NOMO-1 (cell line): ENCODE results near the gene SNAP29.

Source experiments
- DNase-seq, 2 experiments: peaks; one replicate each; lab custom pipeline; 2025; ENCODE audit not compliant: unreplicated experiment in 2 of 2; lab: John Stamatoyannopoulos, UW

SNAP29 gene

DNA sequence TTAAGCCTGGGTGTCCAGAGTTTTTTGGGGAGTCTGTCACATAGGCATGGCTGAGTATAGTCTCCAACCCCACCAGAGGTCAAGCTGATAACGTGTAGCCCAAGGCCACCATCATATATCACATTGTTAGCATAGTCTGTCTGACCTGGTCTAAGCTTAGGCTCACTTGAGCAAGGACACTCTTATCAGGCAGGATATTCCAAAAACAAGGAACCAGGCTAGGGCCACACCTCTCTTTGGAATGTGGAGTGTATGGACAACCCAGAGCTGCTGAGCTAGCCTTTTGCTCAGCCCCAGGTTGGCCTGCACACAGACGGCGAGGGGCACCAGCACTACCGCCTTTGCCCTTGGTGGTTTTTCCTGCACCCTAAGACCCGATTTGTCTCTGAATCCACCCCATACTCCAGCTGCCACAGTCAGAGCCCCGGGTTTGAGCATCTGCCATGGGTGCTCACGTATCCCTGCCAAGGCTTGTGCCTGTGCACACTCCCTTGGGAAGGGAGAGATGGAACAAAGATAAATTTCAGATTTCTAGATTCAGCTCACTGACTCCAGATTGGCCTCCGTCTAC is 7.2 kb downstream of the SNAP29 start:
- no peak for DNase-seq

DNA sequence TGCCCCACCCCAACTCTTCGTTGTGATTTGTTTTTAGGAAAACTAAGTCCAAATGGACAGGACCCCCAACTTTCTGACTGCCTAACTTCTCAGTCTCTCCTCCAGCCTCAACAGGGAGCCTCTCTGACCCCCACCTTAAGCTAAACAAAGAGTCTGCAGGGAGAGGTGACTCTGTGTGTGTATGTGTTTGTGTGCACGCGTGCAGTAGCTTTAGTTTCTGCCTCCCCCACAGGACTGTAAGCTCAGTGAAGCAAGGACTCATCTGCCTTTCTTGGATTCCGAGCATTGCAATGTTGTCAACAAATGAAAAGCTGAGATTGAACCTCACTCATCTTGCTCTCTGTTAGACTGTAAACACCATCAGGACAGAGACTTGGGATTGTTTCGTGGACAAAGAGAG is 7.9 kb downstream of the SNAP29 start:
- no peak for DNase-seq

DNA sequence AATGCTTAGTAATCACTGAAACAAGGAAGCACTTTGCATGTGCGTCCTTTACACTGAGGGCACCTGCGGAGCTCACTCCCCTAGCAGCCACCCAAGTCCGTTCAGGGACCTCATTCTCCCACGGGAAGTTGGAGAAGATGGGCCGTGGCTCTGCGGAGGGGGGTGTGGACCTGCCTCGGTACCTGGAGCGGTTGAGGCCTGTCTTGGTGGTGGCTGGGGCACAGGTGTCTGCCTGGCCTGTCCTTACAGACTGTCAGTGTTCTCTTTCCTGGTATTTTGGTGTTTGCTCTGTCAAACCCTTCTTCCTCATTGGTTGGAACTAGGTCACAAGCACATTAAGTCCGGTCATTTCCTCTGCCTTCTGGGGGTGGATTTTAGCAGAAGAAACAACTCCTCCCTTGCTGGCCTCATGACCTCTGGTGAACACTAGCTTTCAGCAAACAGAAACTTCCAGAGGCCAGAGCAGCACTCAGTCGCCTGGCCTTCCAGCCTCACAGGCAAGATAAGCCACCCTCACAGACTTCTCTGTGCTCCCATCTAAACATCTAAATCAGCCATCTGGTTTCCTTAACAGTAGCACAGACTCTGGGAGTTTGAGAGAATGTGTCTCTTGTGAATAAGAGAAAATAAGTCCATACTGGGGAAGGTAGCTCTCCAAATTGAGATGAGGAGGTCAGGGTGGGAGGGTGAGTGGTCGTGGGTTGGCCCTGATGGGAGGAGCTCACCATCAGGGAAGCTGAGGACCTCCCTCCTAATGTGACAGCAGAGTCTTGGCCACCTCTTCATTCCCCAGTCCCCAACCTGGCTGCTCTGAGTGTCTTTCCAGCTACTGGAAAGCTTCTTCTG is 8.6 kb downstream of the SNAP29 start:
- peak; percentile 7 to 8 for DNase-seq

DNA sequence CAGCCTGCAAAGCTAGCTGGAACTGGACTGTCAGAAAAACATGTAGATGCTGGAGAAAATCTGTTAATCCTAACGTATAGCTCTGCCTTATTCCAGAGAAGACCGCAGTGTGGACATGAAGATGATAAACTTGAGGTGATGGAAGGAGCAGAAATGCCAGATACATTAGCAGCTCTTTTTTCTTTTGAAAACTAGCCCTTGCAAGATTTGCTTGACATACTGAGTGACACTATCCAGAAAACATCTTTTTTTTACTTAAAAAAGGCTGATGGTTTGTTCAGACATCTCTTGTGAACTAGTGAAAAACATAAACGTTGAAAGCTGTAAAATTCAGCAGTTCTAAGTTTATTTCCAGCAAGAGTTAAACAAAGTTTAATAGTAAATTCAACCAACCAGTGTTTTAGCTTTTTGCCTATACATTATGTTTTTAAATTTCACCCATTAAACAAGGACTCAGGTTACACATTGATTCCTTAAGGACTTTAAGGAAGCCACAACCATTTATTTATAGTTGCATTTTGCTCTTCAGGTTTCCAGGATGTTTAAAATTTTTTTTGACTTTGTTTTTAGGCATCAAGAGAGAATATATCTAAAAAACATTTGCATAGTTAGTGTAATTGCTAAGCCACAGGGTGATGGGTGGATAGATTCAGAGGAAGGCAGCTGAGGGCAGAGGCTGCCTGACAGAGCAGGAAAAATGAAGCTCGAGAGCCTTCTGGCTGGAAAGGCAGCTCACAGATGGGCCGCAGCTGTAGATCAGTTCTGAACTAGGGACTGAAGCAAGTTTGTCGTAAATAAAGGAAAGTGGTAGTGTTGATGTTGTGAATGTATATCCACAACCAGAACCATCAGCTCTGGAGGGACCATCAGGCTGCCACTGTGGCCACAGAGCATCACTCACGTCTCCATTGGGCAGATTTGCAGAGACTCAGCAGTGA is 9.5 kb downstream of the SNAP29 start:
- no peak for DNase-seq

DNA sequence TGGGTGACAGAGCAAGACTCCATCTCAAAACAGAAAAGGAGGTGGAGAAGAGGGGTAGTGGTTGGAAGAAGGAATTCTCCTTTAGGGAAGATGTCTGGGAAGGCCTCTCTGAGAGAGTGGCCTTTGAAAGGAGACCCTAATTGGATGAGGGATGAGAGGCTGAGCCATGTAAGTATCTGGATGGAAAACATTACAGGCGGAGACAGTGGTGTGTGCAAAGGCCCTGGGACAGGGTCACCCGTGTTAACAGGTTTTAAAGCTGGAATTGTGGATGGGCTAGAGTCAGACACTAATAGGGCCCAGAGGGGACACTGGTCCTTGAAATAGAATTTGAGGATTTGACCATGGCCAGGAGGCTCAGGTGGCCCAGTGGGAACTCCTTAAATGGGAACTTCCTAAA is 10.4 kb downstream of the SNAP29 start:
- DNase-seq: no peak

DNA sequence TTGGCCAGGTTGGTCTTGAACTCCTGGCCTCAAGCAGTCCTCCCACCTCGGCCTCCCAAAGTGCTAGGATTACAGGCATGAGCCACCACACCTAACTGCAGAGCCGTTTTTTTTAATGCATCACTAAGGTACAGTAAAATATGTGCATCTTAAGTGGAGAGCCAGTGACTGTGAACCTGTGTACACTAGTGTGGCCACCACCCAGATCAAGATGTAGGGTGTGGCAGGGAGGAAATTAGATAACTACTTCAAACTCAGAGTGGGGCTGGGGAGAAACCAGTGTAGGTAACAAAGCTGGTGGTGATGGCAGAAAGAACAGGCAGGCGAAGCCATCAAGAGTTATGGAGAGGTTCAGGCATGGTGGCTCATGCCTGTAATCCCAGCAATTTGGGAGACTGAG is 14.4 kb downstream of the SNAP29 start:
- no peak for DNase-seq

DNA sequence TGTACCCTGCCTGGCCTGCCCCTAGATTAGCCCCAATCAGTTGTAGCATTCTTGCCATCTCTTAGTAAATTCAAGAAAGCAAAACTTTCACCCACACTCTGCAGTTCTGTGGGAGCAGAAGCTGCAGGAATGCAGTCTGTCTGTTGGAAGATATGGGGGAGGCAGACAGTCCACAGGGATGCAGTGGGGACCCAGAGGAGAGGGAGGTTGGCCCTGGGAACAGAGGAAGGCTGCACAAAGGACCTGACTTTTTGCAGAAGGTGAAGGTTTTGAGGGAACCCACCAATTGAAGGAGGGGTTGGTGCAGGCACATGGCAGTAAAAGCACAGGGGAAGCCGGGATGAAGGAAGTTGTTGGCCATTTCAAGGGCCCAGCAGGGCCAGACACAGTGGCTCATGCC is 16.5 kb downstream of the SNAP29 start:
- DNase-seq: no peak

DNA sequence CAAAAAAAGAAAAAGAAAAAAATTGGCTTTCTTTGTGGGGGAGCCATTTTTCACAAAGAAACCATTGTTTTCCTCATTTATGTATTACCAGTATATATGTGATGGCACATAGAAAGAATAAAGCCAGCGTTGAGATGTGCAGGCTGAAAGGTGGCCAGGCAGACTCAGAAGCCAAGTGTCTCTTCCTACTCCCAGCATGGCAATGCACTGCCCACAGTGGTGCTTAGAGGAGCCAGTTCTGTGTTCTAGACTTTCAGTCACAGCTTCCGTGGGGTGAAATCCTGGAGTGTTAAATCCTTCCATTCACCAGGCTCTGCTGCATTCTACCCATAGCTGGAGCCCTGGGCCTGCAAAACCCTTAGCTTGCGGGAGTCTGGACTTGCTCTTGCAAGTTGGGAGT is 18.9 kb downstream of the SNAP29 start:
- no peak for DNase-seq

DNA sequence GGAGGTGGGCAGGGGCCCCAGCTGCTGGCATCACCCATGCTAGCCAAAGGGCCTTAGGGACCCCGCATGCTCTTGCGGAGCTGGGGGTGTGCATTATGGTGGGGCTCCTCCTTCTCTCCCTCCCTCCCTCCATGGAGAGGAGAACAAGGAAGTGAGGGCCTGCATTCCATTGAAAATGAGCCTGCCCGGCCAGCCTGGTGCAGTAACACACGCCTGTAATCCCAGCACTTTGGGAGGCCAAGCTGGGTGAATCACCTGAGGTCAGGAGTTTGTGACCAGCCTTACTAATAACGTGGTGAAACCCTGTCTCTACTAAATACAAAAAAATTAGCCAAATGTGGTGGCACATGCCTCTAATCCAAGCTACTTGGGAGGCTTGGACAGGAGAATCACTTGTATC is 22.4 kb downstream of the SNAP29 start:
- DNase-seq: no peak

DNA sequence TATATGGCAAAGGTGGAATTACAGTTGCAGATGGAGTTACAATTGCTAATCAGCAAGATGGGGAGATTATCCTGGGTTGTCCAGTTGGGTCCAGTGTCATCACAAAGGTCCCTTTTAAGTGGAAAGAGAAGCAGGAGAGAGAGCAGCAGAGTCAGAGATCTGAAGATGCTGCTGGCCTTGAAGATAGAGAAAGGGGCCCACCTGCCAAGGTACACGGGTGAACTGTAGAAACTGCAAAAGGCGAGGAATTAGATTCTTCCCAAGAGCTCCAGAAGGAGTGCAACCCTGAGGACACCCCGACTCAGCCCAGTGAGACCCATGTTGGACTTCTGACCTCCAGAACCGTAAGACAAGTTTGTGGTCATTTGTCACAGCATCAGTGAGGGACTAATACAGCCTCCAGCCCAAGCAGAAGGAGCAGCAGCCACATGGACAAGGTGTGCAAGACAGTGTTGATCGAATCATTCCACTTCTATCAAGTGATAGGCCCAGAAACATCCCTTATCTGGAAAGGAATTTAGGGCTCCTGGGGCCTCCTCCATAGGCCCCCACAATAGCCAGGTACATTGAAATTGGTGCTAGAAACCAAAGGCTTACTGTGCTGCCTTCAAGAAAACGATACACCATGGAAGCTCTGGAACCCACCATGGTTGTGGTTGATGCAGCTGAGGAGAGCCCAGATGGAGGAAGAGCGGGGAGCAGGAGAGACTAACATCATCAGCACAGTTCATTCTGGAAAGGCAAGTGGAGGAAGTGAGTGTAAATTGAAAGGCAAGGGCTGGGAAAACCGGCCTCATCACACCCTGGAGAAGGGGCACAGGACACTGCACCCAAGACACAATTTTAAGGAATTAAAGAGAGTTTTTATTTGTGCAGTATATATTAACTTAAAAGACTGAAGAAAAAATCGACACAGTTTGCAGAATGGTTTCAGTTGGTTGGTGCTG is 23.3 kb downstream of the SNAP29 start:
- DNase-seq: no peak

DNA sequence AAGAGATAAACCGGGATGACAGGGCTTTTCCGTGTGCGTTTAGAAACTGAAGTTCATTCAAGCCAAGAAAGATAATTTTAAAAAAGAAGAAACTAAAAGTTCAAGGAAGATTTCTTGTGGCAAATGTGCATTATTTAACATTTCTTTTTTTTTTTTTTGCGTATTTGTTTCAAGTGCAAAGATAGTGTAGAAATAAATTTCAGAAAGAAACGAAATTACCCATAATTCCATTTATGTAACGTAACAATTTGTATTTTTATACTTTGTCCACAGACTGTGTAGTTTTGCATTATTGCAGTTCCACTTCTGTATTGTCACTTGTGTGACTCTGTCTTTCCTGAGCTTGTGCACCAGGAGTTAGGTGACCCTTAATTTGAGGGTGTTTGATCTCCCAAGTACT is 24.0 kb downstream of the SNAP29 start:
- DNase-seq: no peak

DNA sequence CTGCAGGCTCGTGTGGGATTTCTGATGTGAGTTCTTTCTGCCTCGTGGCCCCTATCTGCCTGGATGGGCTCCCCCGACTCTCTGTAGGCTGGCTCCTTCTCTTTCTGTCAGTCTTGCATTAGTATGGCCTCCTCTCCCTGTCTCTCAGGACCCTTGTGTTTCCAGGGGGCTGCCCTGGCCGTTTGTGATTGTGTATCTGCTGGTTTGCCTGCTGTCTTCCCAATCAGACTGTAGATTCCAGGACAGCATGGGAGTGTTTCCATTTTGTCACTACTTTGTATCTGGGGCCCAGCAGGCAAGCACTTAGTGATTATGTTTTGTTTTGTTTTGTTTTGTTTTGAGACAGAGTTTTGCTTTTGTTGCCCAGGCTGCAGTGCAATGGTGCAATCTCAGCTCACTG is 25.6 kb downstream of the SNAP29 start:
- DNase-seq: no peak

DNA sequence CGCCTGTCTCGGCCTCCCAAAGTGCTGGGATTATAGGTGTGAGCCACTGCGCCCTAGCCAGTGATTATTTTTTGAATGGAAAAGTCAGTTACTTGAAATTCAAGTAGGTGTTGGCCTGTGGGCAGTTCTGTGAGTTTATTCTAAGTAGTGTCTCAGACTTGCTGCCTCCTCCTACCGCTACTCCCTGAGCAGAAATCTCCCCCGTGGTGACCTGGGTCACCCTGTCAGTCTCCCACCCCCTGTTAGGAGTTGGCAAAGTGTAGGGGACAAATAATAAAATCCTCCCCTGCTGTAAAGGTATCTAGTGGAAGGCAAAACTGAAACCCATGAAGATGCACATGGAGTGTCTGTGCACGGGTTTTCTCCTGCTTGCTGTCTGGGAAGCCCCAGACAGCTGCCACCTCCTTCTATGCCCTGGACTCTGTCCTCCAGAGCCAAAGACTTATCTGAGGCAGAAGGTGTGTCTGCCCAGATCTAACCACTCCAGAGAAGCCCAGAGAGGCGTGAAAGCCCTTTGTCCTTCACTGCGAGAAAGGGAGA is 26.3 kb downstream of the SNAP29 start:
- DNase-seq: no peak

DNA sequence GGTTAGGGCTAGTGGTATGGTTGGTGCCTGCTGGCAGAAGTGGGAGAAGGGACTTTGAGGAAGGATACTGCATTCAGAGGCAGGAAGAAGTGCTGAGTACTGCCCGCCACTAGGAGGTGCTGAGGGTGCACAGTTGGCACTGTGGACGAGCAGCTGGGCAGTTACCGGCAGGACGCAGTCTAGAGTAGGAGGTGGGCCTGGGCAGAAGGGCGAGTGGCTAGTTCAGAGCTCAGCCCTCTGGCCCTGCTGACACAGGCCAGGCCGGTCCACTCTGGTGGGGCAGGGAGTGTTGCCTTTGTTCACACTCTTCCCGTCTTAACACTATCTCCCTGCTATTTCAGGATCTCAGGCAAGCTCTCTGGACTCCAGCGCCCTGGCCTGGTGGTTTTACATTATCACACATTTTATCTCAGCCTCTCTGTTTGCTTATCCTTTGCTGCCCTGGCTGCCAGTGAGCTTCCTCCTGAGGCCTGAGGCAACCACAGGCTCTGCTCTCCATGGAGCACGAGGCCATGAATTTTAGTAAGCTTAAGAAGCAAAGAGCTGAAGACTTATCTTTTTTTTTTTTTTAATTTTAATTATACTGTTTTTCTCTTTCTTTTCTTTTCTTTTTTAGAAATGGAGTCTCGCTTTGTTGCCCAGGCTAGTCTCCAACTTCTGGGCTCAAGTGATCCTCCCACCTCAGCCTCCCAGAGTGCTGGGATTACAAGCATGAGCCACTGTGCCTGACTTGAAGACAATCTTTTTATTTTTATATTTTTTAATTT is 26.9 kb downstream of the SNAP29 start:
- DNase-seq: peak; percentile 41 to 52

DNA sequence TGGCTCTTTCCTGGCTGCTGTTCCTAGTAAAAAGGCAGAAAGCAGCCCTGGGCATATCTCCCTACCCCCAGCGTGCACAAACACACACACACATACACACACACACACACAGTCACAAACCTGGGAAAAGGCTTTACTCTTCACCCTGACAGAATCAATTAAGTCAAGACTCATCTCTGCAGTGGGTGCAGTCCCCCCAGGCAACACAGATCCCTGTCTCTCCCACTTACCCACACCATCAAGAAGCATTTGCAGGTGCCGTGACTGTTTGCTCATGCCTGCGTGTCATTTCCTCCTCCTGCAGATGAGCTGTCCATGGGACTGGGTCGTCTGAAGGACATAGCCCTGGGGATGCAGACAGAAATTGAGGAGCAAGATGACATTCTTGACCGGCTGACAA is 28.6 kb downstream of the SNAP29 start:
- no peak for DNase-seq

DNA sequence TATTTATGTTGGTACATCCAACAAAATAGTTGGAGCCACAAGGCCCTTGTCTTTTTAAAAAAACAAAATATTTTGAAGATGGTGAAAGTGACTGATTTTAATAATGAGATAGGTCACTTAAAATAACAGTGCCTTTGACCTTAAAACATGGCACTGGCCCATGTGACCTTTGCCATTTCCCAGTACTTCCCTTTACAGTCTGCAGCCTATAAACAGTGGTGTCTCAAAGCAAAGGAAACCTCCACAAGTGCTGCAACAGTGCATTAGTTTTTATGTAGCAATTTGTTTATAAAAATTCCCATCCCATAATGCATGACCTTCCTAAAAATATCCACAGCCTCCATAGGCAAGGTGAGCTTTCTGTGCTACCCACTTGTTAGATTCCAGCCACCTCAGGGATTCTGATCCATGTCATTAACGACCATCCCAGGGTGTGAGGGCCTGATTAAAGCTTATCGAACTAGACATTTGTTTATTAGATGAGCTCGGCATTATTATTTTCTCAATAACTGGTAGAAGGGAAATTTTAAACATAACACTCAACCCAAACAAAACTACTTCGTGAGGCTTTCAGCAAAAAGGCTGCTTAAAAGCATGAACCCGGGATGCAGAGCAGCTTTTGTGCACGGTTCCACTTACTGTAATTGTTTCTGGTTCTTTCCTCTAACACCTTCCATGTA is 30.4 kb downstream of the SNAP29 start:
- DNase-seq: no peak

DNA sequence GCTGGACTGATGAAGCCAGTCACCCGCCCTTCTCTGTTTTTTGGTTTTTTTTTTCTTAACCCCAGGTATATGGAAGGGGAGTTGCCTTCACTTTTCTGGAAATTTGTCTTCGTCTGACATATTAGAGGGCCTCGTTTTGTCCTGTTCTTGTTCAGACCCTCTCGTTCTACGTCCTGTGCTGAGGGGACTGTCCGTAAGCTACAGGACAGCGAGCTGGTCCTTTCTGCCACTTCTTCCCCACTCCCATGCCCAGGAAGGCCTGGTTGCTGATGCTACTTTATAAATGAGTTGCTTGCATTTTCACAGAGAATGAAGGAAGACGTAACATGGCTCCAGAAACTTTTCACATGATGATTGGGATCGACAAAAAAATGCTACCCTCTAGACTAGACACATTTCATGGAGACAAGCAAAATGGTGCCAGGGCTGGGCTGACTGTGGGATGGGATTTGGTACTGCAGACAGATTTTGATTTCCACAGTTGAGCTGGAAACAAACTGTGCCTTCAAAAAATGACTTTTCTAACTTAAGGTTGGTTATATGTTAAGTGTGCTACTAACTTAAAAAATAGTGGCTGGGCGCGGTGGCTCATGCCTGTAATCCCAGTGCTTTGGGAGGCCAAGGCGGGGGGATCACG is 31.2 kb downstream of the SNAP29 start:
- DNase-seq: no peak

DNA sequence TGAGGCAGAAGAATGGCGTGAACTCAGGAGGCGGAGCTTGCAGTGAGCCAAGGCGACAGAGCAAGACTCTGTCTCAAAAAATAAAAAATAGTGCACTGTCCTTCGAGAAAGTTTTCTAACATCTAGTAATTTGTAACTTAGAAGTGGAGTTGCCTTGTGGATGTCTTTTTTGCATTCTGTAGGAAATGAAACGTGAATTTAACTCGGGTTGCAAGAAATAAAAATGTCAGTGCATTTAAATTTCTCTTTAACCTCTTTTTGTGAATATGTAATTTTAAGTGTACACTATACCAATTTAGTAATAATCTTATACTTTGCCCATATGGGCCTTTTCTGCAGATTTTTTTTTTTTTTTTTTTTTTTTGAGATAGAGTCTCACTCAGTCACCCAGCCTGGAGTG is 32.2 kb downstream of the SNAP29 start:
- DNase-seq: no peak
